ENCODE data around the gene GRHL3.

GRHL3 gene

DNA sequence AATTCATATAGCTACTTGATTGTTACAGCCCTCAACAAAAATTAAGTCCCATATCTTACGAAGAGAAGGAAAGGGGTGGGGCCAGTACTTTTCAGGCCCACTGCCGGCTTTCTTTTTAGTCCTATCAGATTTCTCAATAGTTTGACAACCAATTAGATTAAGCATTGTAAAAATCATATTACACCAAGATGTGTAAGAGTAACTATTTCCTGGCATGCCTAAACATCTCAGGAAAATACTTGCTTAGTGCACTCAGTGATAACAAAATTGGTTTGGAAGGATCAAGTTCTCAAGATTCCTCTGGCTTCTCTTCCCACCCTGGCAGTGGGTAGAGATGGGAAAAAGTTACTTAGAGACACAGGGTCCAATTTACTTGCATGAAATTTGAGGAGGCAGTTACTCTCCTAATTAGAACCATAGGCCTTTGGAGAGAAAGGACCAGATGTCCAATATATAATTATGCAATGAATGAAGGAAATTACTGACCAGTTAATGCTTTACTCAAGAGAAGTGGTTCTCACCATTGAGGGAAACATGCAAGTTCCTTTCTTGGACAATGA, 64.3 kb downstream of the GRHL3 start:
- Histone ChIP-seq H4K12ac (ENCODE audit: low read depth, low read length) (no peak overlapping the region), H3K27me3 (ENCODE audit: insufficient read depth, low read length) (no peaks in the 10 kb centered on the region), H3K14ac (ENCODE audit: low read length) (no peak overlapping the region), H2AK5ac (ENCODE audit: low read length) (no peak overlapping the region), H4K8ac (ENCODE audit: low read depth, low read length) (no peak overlapping the region), H3K23ac (ENCODE audit: low read length) (no peak overlapping the region), H3K79me2 (ENCODE audit: control insufficient read depth, insufficient read depth, low read length, poor library complexity) (no peaks in the 10 kb centered on the region), H3K4ac (ENCODE audit: low read depth, low read length) (no peak overlapping the region), H3K4me3 (ENCODE audit: low read depth, low read length) (no peak overlapping the region), H3K4me2 (ENCODE audit: low read length) (no peak overlapping the region), H2AFZ (ENCODE audit: insufficient read depth, low read length, poor library complexity) (no peak overlapping the region), H3K9ac (ENCODE audit: low read length) (no peak overlapping the region), H2BK12ac (ENCODE audit: low read length) (no peak overlapping the region), H2BK5ac (ENCODE audit: low read depth, low read length, poor library complexity) (no peak overlapping the region), H4K91ac (ENCODE audit: low read depth, low read length) (no peak overlapping the region), H3K9me3 (ENCODE audit: insufficient read depth, low read depth, low read length) (peaks cover 3% of the 10 kb centered on the region), H3K27ac (ENCODE audit: low read depth, low read length) (no peak overlapping the region), H3K4me1 (ENCODE audit: control insufficient read depth in 1 of 2, insufficient read depth in 2 of 2, low read length in 2 of 2) (no peaks in the 10 kb centered on the region), H3K79me1 (ENCODE audit: low read length) (no peaks in the 10 kb centered on the region), H3K18ac (ENCODE audit: low read length) (no peak overlapping the region), H2BK120ac (ENCODE audit: insufficient read depth, low read length, poor library complexity) (no peak overlapping the region), H3K36me3 (ENCODE audit: control insufficient read depth in 1 of 2, insufficient read depth in 2 of 2, low read length in 2 of 2) (peaks cover 0 to 6% of the 10 kb centered on the region in 2 experiments)
- no CpG with 5 or more reads among the region's 2 CpGs for WGBS (ENCODE audit: extremely low coverage, insufficient coverage, insufficient read length)
- DNase-seq = peak in 1 of 2 donors; percentile 43

DNA sequence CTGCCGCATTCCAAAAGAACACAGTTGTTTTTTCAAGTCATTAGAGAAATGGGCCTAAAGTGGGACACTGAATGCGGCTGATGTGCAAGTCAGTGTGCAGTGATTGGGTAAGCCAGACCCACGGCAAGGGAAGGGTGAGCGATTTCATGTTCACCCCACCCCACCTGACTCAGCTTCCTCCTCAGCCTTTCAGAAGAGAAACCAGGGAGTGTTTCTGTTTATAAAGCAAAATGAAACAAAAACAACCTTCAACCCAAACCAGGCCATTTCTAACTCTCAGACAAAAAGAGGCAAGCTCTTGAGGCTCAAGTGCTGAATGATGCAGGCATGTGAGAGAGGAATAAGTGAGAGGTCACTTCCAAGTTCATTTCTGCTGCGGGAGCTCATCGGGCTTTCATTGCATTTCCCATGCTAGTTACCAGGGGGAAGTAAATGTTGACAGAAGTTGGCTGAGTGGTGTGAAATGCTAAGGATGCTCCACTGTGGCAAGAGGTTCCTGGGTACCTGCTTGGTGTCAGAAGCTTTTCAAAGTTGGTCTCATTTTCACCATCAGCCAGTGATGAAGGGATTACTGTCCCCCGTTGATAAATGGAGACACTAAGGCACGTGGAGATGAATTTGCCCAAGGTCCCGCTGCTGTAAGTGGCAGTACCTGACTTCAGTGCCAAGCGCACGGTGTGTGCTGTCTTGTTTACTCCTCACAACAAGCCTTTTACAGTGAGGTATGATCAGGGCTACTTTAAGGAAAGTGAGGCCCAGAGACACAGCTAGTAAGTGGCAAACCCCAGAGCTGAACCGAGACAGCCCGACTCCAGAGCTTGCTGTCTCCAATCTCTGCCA, 65.3 kb downstream of the GRHL3 start:
- H3K23ac ChIP-seq (ENCODE audit: low read length) = no peak overlapping the region
- H3K4me3 ChIP-seq (ENCODE audit: low read depth, low read length) = no peak overlapping the region
- H3K27ac ChIP-seq (ENCODE audit: low read depth, low read length) = no peak overlapping the region
- no peak overlapping the region for H3K14ac ChIP-seq (ENCODE audit: low read length)
- peaks cover 0 to 7% of the 10 kb centered on the region in 2 experiments for H3K36me3 ChIP-seq (ENCODE audit: control insufficient read depth in 1 of 2, insufficient read depth in 2 of 2, low read length in 2 of 2)
- H3K79me1 ChIP-seq (ENCODE audit: low read length) = no peaks in the 10 kb centered on the region
- no peak overlapping the region for H2BK12ac ChIP-seq (ENCODE audit: low read length)
- no peak overlapping the region for H3K9ac ChIP-seq (ENCODE audit: low read length)
- H3K79me2 ChIP-seq (ENCODE audit: control insufficient read depth, insufficient read depth, low read length, poor library complexity) = no peaks in the 10 kb centered on the region
- H4K8ac ChIP-seq (ENCODE audit: low read depth, low read length) = no peak overlapping the region
- H2BK120ac ChIP-seq (ENCODE audit: insufficient read depth, low read length, poor library complexity) = no peak overlapping the region
- WGBS (ENCODE audit: extremely low coverage, insufficient coverage, insufficient read length) = no CpG with 5 or more reads among the region's 13 CpGs
- DNase-seq = peak in 1 of 2 donors; percentile 43
- H3K9me3 ChIP-seq (ENCODE audit: insufficient read depth, low read depth, low read length) = peaks cover 3% of the 10 kb centered on the region
- no peaks in the 10 kb centered on the region for H3K4me1 ChIP-seq (ENCODE audit: control insufficient read depth in 1 of 2, insufficient read depth in 2 of 2, low read length in 2 of 2)
- H3K4me2 ChIP-seq (ENCODE audit: low read length) = no peak overlapping the region
- no peaks in the 10 kb centered on the region for H3K27me3 ChIP-seq (ENCODE audit: insufficient read depth, low read length)
- H3K4ac ChIP-seq (ENCODE audit: low read depth, low read length) = no peak overlapping the region
- no peak overlapping the region for H4K91ac ChIP-seq (ENCODE audit: low read depth, low read length)
- no peak overlapping the region for H3K18ac ChIP-seq (ENCODE audit: low read length)
- no peak overlapping the region for H4K12ac ChIP-seq (ENCODE audit: low read depth, low read length)
- no peak overlapping the region for H2AK5ac ChIP-seq (ENCODE audit: low read length)
- no peak overlapping the region for H2AFZ ChIP-seq (ENCODE audit: insufficient read depth, low read length, poor library complexity)
- no peak overlapping the region for H2BK5ac ChIP-seq (ENCODE audit: low read depth, low read length, poor library complexity)

DNA sequence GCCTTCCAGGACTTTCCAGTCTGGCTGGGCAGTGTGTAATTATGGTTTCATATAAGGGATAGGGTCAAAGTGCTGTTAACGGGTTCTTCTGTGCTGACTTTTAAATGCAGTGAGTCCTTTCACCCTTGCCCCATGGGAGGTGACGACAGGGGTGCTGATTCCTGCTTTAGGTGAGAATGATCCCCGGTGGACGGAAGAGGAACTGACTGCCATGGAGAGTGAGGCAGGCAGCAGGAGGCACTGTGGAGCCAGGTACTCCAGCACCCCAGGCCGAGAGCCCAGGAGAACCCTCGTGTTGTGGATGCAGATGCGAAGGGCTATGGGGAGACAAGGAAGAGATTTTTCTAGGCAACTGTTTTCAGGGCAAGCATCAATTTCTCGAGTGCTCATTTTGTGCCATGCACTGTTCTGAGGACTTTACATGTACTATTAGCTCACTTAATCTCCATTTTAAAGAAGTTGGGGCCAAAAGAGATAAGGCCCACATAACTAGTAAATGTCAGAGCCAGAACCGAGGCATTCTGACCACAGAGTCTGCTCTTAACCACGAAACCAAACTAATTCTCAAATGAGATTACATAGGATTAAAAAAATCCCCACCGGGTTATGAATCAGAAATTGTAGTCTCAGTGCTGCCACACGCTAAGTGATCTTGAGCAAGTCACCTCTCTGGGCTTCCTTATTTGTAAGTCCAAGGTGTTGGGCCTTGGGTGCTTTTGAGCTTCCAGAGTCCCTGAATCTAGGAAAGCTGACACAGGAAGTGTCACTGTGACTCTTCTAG, 66.2 kb downstream of the GRHL3 start:
- H3K4me1 ChIP-seq (ENCODE audit: control insufficient read depth in 1 of 2, insufficient read depth in 2 of 2, low read length in 2 of 2) = no peaks in the 10 kb centered on the region
- no peak for DNase-seq
- H4K8ac ChIP-seq (ENCODE audit: low read depth, low read length) = no peak overlapping the region
- H3K27ac ChIP-seq (ENCODE audit: low read depth, low read length) = no peak overlapping the region
- no peaks in the 10 kb centered on the region for H3K79me1 ChIP-seq (ENCODE audit: low read length)
- no peak overlapping the region for H2AFZ ChIP-seq (ENCODE audit: insufficient read depth, low read length, poor library complexity)
- no CpG with 5 or more reads among the region's 12 CpGs for WGBS (ENCODE audit: extremely low coverage, insufficient coverage, insufficient read length)
- no peaks in the 10 kb centered on the region for H3K79me2 ChIP-seq (ENCODE audit: control insufficient read depth, insufficient read depth, low read length, poor library complexity)
- H3K4me2 ChIP-seq (ENCODE audit: low read length) = no peak overlapping the region
- no peak overlapping the region for H3K4me3 ChIP-seq (ENCODE audit: low read depth, low read length)
- H3K4ac ChIP-seq (ENCODE audit: low read depth, low read length) = no peak overlapping the region
- H3K18ac ChIP-seq (ENCODE audit: low read length) = no peak overlapping the region
- H4K12ac ChIP-seq (ENCODE audit: low read depth, low read length) = no peak overlapping the region
- no peak overlapping the region for H2BK5ac ChIP-seq (ENCODE audit: low read depth, low read length, poor library complexity)
- no peak overlapping the region for H2AK5ac ChIP-seq (ENCODE audit: low read length)
- no peak overlapping the region for H2BK120ac ChIP-seq (ENCODE audit: insufficient read depth, low read length, poor library complexity)
- no peaks in the 10 kb centered on the region for H3K27me3 ChIP-seq (ENCODE audit: insufficient read depth, low read length)
- no peak overlapping the region for H3K14ac ChIP-seq (ENCODE audit: low read length)
- no peak overlapping the region for H3K23ac ChIP-seq (ENCODE audit: low read length)
- H3K9ac ChIP-seq (ENCODE audit: low read length) = peak overlapping the region; percentile 44
- H4K91ac ChIP-seq (ENCODE audit: low read depth, low read length) = no peak overlapping the region
- no peak overlapping the region for H2BK12ac ChIP-seq (ENCODE audit: low read length)
- peaks cover 3% of the 10 kb centered on the region for H3K9me3 ChIP-seq (ENCODE audit: insufficient read depth, low read depth, low read length)
- peaks cover 0 to 7% of the 10 kb centered on the region in 2 experiments for H3K36me3 ChIP-seq (ENCODE audit: control insufficient read depth in 1 of 2, insufficient read depth in 2 of 2, low read length in 2 of 2)

DNA sequence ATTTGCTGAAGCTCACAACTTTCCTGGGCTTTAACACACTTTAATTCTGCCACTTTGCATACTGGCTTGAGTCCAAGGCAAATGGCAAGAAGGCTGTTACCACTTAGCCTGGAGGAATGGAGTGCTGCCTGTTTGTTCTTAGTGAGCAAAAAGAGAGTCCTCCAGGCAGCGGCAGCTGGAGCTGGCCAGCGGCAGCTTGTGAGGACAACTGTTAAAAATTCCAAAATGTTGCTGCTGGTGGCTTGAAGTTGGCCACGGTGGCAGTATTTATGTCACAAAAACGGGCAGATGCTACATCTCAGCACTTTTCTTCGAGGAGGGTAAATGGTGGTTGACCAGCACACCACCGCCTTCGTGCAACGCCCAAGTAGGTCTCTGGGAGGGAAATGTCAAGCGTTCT, 67.1 kb downstream of the GRHL3 start:
- Histone ChIP-seq H4K91ac (ENCODE audit: low read depth, low read length) (no peak overlapping the region), H2AFZ (ENCODE audit: insufficient read depth, low read length, poor library complexity) (no peak overlapping the region), H2BK5ac (ENCODE audit: low read depth, low read length, poor library complexity) (no peak overlapping the region), H3K23ac (ENCODE audit: low read length) (no peak overlapping the region), H3K36me3 (ENCODE audit: control insufficient read depth in 1 of 2, insufficient read depth in 2 of 2, low read length in 2 of 2) (peaks cover 0 to 7% of the 10 kb centered on the region in 2 experiments), H4K12ac (ENCODE audit: low read depth, low read length) (no peak overlapping the region), H4K8ac (ENCODE audit: low read depth, low read length) (no peak overlapping the region), H3K14ac (ENCODE audit: low read length) (no peak overlapping the region), H3K4me3 (ENCODE audit: low read depth, low read length) (no peak overlapping the region), H3K79me1 (ENCODE audit: low read length) (no peaks in the 10 kb centered on the region), H2BK120ac (ENCODE audit: insufficient read depth, low read length, poor library complexity) (no peak overlapping the region), H3K18ac (ENCODE audit: low read length) (no peak overlapping the region), H2BK12ac (ENCODE audit: low read length) (no peak overlapping the region), H3K4me2 (ENCODE audit: low read length) (no peak overlapping the region), H3K9ac (ENCODE audit: low read length) (no peak overlapping the region), H3K4me1 (ENCODE audit: control insufficient read depth in 1 of 2, insufficient read depth in 2 of 2, low read length in 2 of 2) (no peaks in the 10 kb centered on the region), H3K27ac (ENCODE audit: low read depth, low read length) (no peak overlapping the region), H3K4ac (ENCODE audit: low read depth, low read length) (no peak overlapping the region), H3K27me3 (ENCODE audit: insufficient read depth, low read length) (no peaks in the 10 kb centered on the region), H3K79me2 (ENCODE audit: control insufficient read depth, insufficient read depth, low read length, poor library complexity) (no peaks in the 10 kb centered on the region), H2AK5ac (ENCODE audit: low read length) (no peak overlapping the region), H3K9me3 (ENCODE audit: insufficient read depth, low read depth, low read length) (peaks cover 3% of the 10 kb centered on the region)
- peak in 1 of 2 donors; percentile 24 for DNase-seq
- no CpG with 5 or more reads among the region's 9 CpGs for WGBS (ENCODE audit: extremely low coverage, insufficient coverage, insufficient read length)
